Left hindlimb (tissue), 1 donor: ENCODE results near the gene RPAP2.
"Not testable (repeated sequence)": the region's sequence is repeated elsewhere in the genome, so short reads cannot be mapped to it uniquely, and the experiment has no call there.

Source experiments
- DNase-seq: peaks from one replicate; pipeline ENCODE4 v3.0.0-alpha.2; 2018

Gene RPAP2

GRCh38 chr1:92323473-92324453 lies 24.9 kb downstream of the RPAP2 start:
- DNase-seq: no peak

GRCh38 chr1:92324784-92325183 lies 25.9 kb downstream of the RPAP2 start:
- no peak for DNase-seq

- DNase-seq: no peak
Measured at GRCh38 chr1:92326681-92327080, 27.8 kb downstream of the RPAP2 start.

GRCh38 chr1:92327794-92328193 lies 28.9 kb downstream of the RPAP2 start:
- no peak for DNase-seq

GRCh38 chr1:92329347-92330129 lies 30.7 kb downstream of the RPAP2 start:
- no peak for DNase-seq

- no peak for DNase-seq
Measured at GRCh38 chr1:92333668-92334067, 34.8 kb downstream of the RPAP2 start.

- no peak for DNase-seq
Measured at GRCh38 chr1:92340154-92340553, 41.3 kb downstream of the RPAP2 start.

- DNase-seq: no peak
Measured at GRCh38 chr1:92342401-92342800, 43.5 kb downstream of the RPAP2 start.

- no peak for DNase-seq
Measured at GRCh38 chr1:92343061-92343460, 44.2 kb downstream of the RPAP2 start.

GRCh38 chr1:92346866-92347640 lies 48.2 kb downstream of the RPAP2 start:
- DNase-seq: no peak

- no peak for DNase-seq
Measured at GRCh38 chr1:92352856-92353255, 54.0 kb downstream of the RPAP2 start.

- DNase-seq: no peak
Measured at GRCh38 chr1:92354259-92354658, 55.4 kb downstream of the RPAP2 start.

GRCh38 chr1:92356956-92357355 lies 58.1 kb downstream of the RPAP2 start:
- DNase-seq: no peak

- DNase-seq: not testable (repeated sequence)
Measured at GRCh38 chr1:92359382-92359781, 60.5 kb downstream of the RPAP2 start.

GRCh38 chr1:92359986-92360385 lies 61.1 kb downstream of the RPAP2 start:
- no peak for DNase-seq

- no peak for DNase-seq
Measured at GRCh38 chr1:92362970-92363369, 64.1 kb downstream of the RPAP2 start.

- no peak for DNase-seq
Measured at GRCh38 chr1:92363401-92363800, 64.5 kb downstream of the RPAP2 start.

GRCh38 chr1:92365378-92366039 lies 66.7 kb downstream of the RPAP2 start:
- DNase-seq: no peak

GRCh38 chr1:92366040-92366395 lies 67.2 kb downstream of the RPAP2 start:
- DNase-seq: no peak

- no peak for DNase-seq
Measured at GRCh38 chr1:92367496-92367895, 68.6 kb downstream of the RPAP2 start.

GRCh38 chr1:92372164-92372563 lies 73.3 kb downstream of the RPAP2 start:
- no peak for DNase-seq

GRCh38 chr1:92374223-92374622 lies 75.4 kb downstream of the RPAP2 start:
- no peak for DNase-seq

GRCh38 chr1:92376345-92376744 lies 77.5 kb downstream of the RPAP2 start:
- no peak for DNase-seq
